ENCODE data around the gene RPL13A.

DNA sequence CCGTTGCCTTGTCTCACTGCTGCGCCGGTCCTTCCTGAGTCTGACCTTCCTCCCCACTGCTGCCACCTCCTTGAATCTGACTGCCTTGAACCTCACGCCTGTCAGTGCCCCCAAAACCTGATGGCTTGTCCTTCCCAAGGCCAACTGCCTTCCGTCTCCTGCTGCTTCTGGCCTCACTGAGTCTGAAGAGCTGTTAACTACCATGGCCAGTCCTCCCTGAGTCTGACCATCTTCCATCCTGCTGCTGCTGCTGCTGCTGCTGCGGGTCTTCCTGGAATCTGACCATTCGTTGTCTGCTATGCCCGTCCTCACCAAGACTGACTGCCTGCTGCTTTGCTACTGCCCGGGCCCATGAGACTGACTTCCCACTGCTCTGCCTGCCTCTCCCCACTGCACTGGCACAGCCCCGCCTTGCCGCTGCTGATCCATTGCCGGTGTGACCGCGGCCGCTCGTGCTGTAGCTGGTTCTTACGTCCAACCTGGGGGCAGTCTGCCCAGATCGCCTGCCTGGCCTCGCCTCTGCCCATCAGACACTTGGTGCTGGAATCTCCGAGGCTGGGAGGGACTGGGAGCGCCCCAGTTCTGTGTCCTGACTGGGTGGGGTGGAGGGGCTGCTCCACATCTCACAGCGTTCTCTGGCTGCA is 37.5 kb downstream of the RPL13A start:
- TF ChIP-seq CTCF (IDR thresholded peaks at IDR 0.05) (no peak), POLR2A (IDR thresholded peaks at IDR 0.05) (no peak)

Measured in tibial nerve (tissue), 3 donors.